Fibroblast of peridontal ligament (primary cell): ENCODE results near the gene RPL22L1.
A peak's percentile ranks its signal among the peaks of the same experiment; 100 is the strongest.
"Not testable (repeated sequence)": the region's sequence is repeated elsewhere in the genome, so short reads cannot be mapped to it uniquely, and the experiment has no call there.

Experiments used
- DNase-seq: peaks from one replicate; pipeline ENCODE4 v3.0.0-alpha.2; 2010; ENCODE audit errors: extremely low read depth

Gene RPL22L1

GRCh38 chr3:170878688-170879087 is 8.7 kb upstream of the RPL22L1 start:
- DNase-seq, result not testable (repeated sequence)

GRCh38 chr3:170877311-170877710 is 7.3 kb upstream of the RPL22L1 start:
- DNase-seq, result not testable (repeated sequence)

GRCh38 chr3:170876537-170876936 is 6.5 kb upstream of the RPL22L1 start:
- DNase-seq, result no peak

GRCh38 chr3:170869239-170869590 is 780 bp downstream of the RPL22L1 start:
- no peak for DNase-seq

GRCh38 chr3:170868577-170869238 is 1.3 kb downstream of the RPL22L1 start:
- no peak for DNase-seq

GRCh38 chr3:170867143-170867937 is 2.7 kb downstream of the RPL22L1 start:
- DNase-seq, result peak; percentile 27

GRCh38 chr3:170866499-170866898 is 3.5 kb downstream of the RPL22L1 start:
- DNase-seq, result no peak

- DNase-seq, result no peak
These were observed 4.5 kb downstream of the RPL22L1 start for GRCh38 chr3:170865209-170866094.

GRCh38 chr3:170864525-170865208 is 5.3 kb downstream of the RPL22L1 start:
- DNase-seq, result no peak

GRCh38 chr3:170863816-170864215 is 6.2 kb downstream of the RPL22L1 start:
- DNase-seq, result no peak

GRCh38 chr3:170862618-170863374 is 7.2 kb downstream of the RPL22L1 start:
- peak; percentile 66 for DNase-seq

GRCh38 chr3:170858599-170858998 is 11.4 kb downstream of the RPL22L1 start:
- no peak for DNase-seq

- DNase-seq, result no peak
These were observed 17.7 kb downstream of the RPL22L1 start for GRCh38 chr3:170852324-170852723.

- peak; percentile 58 for DNase-seq
These were observed 21.6 kb downstream of the RPL22L1 start for GRCh38 chr3:170848292-170848917.

- DNase-seq, result no peak
These were observed 25.6 kb downstream of the RPL22L1 start for GRCh38 chr3:170844377-170844776.

GRCh38 chr3:170840291-170840859 is 29.6 kb downstream of the RPL22L1 start:
- DNase-seq, result peak; percentile 74

GRCh38 chr3:170839518-170840100 is 30.4 kb downstream of the RPL22L1 start:
- no peak for DNase-seq

GRCh38 chr3:170836491-170836890 is 33.5 kb downstream of the RPL22L1 start:
- no peak for DNase-seq

GRCh38 chr3:170835336-170835735 is 34.7 kb downstream of the RPL22L1 start:
- no peak for DNase-seq

GRCh38 chr3:170830580-170830979 is 39.4 kb downstream of the RPL22L1 start:
- DNase-seq, result no peak
